PC-3 (cell line): ENCODE results near the gene VTN. TPM values are rescaled to one million over a fixed set of nuclear protein-coding genes. Genes with fewer than 3 reads are reported as not detected.
A peak's percentile ranks its signal among the peaks of the same experiment; 100 is the strongest.

Source experiments
- ATAC-seq: fragments of 200-7000 bp; cut with Tn5 transposase; 2 replicates; pipeline ENCODE4 v1.9.1; 2020; ENCODE audit warnings: mild to moderate bottlenecking, moderate library complexity
- BruUV-seq: library from RNA; stranded (reverse); fragments of 400-500 nt; replicated peaks from 2 replicates; lab custom pipeline; 2021; lab: Mats Ljungman, UMichigan
- CTCF ChIA-PET: fragments of 300-600 bp; sonication (Branson Sonifier 250); formaldehyde crosslinking; loops from one replicate; lab custom pipeline; 2022; ENCODE audit warnings: antibody characterized with exemption; lab: Charles Lee
- POLR2A ChIA-PET: fragments of 300-600 bp; sonication (Branson Sonifier 250); formaldehyde crosslinking; loops from one replicate; lab custom pipeline; 2022; ENCODE audit warnings: antibody characterized with exemption; ENCODE audit not compliant: unreplicated experiment; lab: Charles Lee
- DNase-seq: peaks from one replicate; pipeline ENCODE4 v3.0.0-alpha.2; 2015
- H2AFZ ChIP-seq: fragments of 300-600 bp; sonication (generic); 2 replicates; pipeline ENCODE4 v1.6.0; 2016; ENCODE audit warnings: antibody characterized with exemption, low read length
- H3F3A ChIP-seq: fragments of 300-600 bp; sonication (generic); one replicate; pipeline ENCODE4 v1.6.0; 2017; ENCODE audit warnings: antibody characterized with exemption, low read length, control low read depth, mild to moderate bottlenecking; ENCODE audit not compliant: unreplicated experiment
- H3K27ac ChIP-seq: fragments of 300-600 bp; sonication (generic); 2 replicates; pipeline ENCODE4 v1.5.1; 2016; ENCODE audit warnings: mild to moderate bottlenecking, low read length
- H3K27me3 ChIP-seq: fragments of 300-600 bp; sonication (generic); 2 replicates; pipeline ENCODE4 v1.6.1; 2016; ENCODE audit warnings: low read length, mixed read lengths
- H3K36me3 ChIP-seq: fragments of 300-600 bp; sonication (generic); 2 replicates; pipeline ENCODE4 v1.6.1; 2016; ENCODE audit warnings: low read depth, mixed run types, low read length, mixed read lengths
- H3K4me1 ChIP-seq: fragments of 300-600 bp; sonication (generic); 2 replicates; pipeline ENCODE4 v1.5.1; 2016; ENCODE audit warnings: low read length; ENCODE audit not compliant: insufficient read depth
- H3K4me2 ChIP-seq: fragments of 300-600 bp; sonication (generic); 2 replicates; pipeline ENCODE4 v1.6.0; 2016; ENCODE audit warnings: low read length
- H3K4me3 ChIP-seq: fragments of 300-600 bp; sonication (generic); 2 replicates; pipeline ENCODE4 v1.5.1; 2016; ENCODE audit warnings: mild to moderate bottlenecking, low read length, mixed read lengths
- H3K79me2 ChIP-seq: fragments of 300-600 bp; sonication (generic); 2 replicates; pipeline ENCODE4 v1.6.1; 2017; ENCODE audit warnings: low read length, mixed read lengths
- H3K9ac ChIP-seq: fragments of 300-600 bp; sonication (generic); 2 replicates; pipeline ENCODE4 v1.6.0; 2016; ENCODE audit warnings: mild to moderate bottlenecking, low read length
- H3K9me2 ChIP-seq: fragments of 300-600 bp; sonication (generic); replicated peaks from 2 replicates; pipeline ENCODE4 v1.6.1; 2016; ENCODE audit warnings: mixed run types, low read length, mixed read lengths
- H3K9me3 ChIP-seq: fragments of 300-600 bp; sonication (generic); 2 replicates; pipeline ENCODE4 v1.6.1; 2016; ENCODE audit warnings: low read length, mixed read lengths
- H4K20me1 ChIP-seq: fragments of 300-600 bp; sonication (generic); 2 replicates; pipeline ENCODE4 v1.6.1; 2016; ENCODE audit warnings: low read length, mixed read lengths
- EZH2 ChIP-seq: fragments of 300-600 bp; sonication (generic); IDR thresholded peaks from one replicate; pipeline ENCODE4 v1.6.1; 2017; ENCODE audit warnings: antibody characterized with exemption, mild to moderate bottlenecking, low read length; ENCODE audit not compliant: unreplicated experiment
- EZH2phosphoT487 ChIP-seq: fragments of 300-600 bp; sonication (generic); IDR thresholded peaks from 2 replicates; pipeline ENCODE4 v1.6.1; 2018; ENCODE audit warnings: mild to moderate bottlenecking, antibody characterized with exemption, low read length, borderline replicate concordance
- intact Hi-C: fragments of 100-400 bp; cut with micrococcal nuclease; formaldehyde crosslinking; loops from 2 replicates; pipeline ENCODE4 v1.9.0; 2023
- total RNA-seq: library from RNA; depleted of rRNA; stranded (reverse); fragments of >200 nt; gene quantifications from 2 replicates; pipeline ENCODE4 v1.2.3, GENCODE V29; 2014
- TF ChIP-seq, protein P1 (sequence below): fragments of 300-600 bp; sonication (generic); conservative IDR thresholded peaks from 2 replicates; pipeline ENCODE4 v1.5.1; 2017; ENCODE audit warnings: antibody characterized with exemption, low read depth, mild to moderate bottlenecking, low read length

Gene VTN
- total RNA-seq, 1 experiment from 2014 or later: not detected

DNA sequence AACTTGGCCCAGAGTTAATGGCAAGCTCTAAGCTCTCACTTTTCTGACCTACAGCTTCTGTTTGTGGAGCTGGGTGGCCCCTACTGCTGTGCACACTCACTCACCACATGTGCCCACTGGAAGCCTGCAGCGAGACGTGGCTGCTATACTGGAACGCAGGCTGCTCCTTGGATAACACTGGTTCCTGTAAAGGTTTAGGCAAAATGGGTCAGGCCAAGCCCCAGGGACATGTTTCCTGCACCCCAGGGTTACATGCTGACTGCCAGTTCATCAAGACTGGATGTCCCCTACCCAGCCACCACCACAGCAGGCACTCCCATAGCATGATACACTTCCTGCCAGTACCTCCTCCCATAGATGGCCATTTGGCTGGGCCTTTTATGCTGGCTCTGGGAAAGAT is 21.1 kb downstream of the VTN start:
- no TSS peak for BruUV-seq
- peaks cover 6% of the 10 kb centered on the region for H3F3A ChIP-seq
- no peak overlapping the region for H3K9ac ChIP-seq
- H3K4me3 ChIP-seq: no peak overlapping the region
- POLR2A ChIA-PET: no interaction called here
- H2AFZ ChIP-seq: no peak overlapping the region
- ATAC-seq (no peak), DNase-seq (no peak)
- CTCF ChIA-PET: no interaction called here
- H3K36me3 ChIP-seq: peaks cover 25% of the 10 kb centered on the region; the same call in 1 of the 2 replicates
- H3K27me3 ChIP-seq: no peaks in the 10 kb centered on the region
- H3K4me2 ChIP-seq: no peak overlapping the region
- H3K79me2 ChIP-seq: no peaks in the 10 kb centered on the region
- H4K20me1 ChIP-seq: no peaks in the 10 kb centered on the region
- no peak overlapping the region for H3K27ac ChIP-seq
- no peaks in the 10 kb centered on the region for H3K9me2 ChIP-seq
- no peaks in the 10 kb centered on the region for H3K9me3 ChIP-seq
- TF ChIP-seq EZH2: no peak
- TF ChIP-seq, protein P1, sequence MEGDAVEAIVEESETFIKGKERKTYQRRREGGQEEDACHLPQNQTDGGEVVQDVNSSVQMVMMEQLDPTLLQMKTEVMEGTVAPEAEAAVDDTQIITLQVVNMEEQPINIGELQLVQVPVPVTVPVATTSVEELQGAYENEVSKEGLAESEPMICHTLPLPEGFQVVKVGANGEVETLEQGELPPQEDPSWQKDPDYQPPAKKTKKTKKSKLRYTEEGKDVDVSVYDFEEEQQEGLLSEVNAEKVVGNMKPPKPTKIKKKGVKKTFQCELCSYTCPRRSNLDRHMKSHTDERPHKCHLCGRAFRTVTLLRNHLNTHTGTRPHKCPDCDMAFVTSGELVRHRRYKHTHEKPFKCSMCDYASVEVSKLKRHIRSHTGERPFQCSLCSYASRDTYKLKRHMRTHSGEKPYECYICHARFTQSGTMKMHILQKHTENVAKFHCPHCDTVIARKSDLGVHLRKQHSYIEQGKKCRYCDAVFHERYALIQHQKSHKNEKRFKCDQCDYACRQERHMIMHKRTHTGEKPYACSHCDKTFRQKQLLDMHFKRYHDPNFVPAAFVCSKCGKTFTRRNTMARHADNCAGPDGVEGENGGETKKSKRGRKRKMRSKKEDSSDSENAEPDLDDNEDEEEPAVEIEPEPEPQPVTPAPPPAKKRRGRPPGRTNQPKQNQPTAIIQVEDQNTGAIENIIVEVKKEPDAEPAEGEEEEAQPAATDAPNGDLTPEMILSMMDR: no peak
- TF ChIP-seq EZH2phosphoT487: no peak
- intact Hi-C loops: no loop called here
- H3K4me1 ChIP-seq: peaks cover 28% of the 10 kb centered on the region

DNA sequence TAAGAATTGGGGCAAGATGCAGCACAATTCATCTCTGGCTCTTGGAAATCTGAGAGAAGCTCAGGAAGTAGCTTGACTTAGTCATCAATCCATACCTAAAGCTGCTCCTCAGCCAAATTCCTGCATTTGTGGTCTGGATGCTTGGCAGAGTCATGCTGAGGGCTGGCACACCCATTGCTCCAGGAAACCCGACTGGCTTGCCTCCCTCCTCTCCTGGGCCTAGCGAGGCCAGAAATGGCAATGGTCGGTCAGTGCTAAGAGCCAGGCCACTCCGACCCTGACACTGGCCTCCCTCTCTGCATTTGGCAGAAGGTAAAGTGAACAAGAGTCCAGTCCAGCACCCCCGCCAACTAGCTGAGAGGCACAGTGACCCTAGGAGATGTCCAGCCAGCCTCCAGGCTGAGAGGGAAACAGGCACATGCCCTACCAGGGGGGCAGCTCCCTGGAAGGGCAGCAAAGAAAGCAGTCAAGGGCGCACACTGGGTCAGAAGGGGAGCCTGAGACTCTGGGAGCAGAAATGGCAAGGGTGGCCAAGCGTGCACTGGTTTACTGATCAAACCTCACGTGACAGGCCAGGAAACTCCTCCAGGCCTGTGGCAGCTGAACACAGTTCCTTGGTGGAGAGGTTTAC is 22.7 kb downstream of the VTN start:
- Histone ChIP-seq H3K27ac (peak overlapping the region; percentile 92), H3K9ac (peak overlapping the region; percentile 55), H3F3A (peaks cover 6% of the 10 kb centered on the region), H3K9me2 (no peaks in the 10 kb centered on the region), H3K79me2 (no peaks in the 10 kb centered on the region), H3K9me3 (no peaks in the 10 kb centered on the region), H3K36me3 (peaks cover 16% of the 10 kb centered on the region; the same call in 1 of the 2 replicates), H3K4me3 (no peak overlapping the region; the same call in 1 of the 2 replicates), H3K27me3 (no peaks in the 10 kb centered on the region), H3K4me2 (peak overlapping the region; percentile 74), H2AFZ (no peak overlapping the region), H3K4me1 (peaks cover 28% of the 10 kb centered on the region), H4K20me1 (no peaks in the 10 kb centered on the region)
- peak; percentile 92 for DNase-seq
- TF ChIP-seq, protein P1: no peak
- no peak for TF ChIP-seq EZH2
- no peak for TF ChIP-seq EZH2phosphoT487
- POLR2A ChIA-PET: interaction anchor here (1.9 kb wide), 1 partner anchor 12 kb away, joined by 14 read pairs; the partner anchor contains the start of genes IFT20 and TNFAIP1
- TSS peak; percentile 13 for BruUV-seq
- intact Hi-C loops: loop anchor here (1.0 kb wide), 1 partner anchor 10 kb away; the partner anchor contains the start of gene POLDIP2
- ATAC-seq: peak; percentile 89
- CTCF ChIA-PET: interaction anchor here (1.0 kb wide), 1 partner anchor 12 kb away, joined by 5 read pairs; the partner anchor contains the start of genes IFT20 and TNFAIP1
